ENCODE results near the gene DDX52.
A peak's percentile ranks its signal among the peaks of the same experiment; 100 is the strongest.

The DDX52 gene

DNA sequence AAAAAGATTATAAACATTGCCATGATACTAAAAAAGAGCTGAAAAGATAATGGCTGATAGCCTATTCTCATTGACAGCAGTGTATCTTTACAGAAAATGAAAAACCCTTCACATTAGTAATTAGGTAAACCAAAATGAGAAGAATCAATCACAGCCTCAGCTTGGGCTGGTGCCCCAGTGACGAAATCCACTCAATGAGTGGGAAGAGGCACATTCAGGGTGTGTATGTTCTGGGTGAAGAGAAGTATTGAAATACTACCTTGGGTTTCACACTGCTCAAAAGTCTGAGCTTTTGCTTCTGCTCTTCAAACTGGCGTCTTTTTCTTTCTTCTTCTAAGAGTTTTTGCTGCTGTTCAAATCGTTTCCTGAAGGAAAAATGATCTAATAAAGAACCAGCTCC lies 58.2 kb downstream of the DDX52 start:
- no peak for DNase-seq (ENCODE audit: low read depth in 3 of 3)

DNA sequence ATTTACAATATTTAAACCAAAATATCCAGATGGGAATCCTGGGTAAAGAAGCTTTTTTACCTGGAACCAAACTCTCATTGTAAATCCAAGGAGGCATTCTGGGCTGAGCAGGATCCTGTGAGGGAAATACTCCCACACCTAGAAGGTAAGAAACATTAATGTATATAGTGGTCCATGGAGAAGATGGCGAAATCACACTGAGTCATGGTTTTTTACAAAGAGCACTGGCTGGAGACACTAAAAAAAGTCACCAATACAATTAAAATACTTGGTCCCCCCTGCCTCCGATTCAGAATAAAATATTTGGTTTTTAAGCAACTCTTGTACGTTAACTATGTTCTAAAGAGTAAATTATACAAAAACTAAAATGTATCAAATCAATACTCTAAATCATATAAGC lies 67.0 kb downstream of the DDX52 start:
- DNase-seq (ENCODE audit: low read depth in 3 of 3) = no peak

- DNase-seq (ENCODE audit: low read depth in 3 of 3) = no peak
Observed at GRCh38 chr17:37574427-37574826, 68.8 kb downstream of the DDX52 start.

DNA sequence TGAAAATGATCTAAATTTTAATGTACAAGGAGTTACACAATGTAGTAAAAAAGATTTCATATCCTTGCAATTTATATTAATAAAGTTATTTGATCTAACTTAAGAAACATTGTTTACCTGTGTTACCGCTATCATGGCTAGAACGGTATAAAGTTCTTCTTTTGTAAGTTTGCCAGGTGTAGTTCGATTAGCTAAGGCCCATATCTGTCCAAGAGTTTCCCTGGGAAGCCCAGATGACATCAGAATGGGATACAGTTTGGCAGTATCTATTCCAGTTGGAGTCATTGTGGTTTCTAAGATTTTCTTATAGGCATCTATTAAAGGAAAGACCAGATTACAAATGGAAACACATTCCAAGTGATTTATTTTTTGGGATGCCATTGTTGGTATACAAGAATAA lies 71.6 kb downstream of the DDX52 start:
- no peak for DNase-seq (ENCODE audit: low read depth in 3 of 3)

DNA sequence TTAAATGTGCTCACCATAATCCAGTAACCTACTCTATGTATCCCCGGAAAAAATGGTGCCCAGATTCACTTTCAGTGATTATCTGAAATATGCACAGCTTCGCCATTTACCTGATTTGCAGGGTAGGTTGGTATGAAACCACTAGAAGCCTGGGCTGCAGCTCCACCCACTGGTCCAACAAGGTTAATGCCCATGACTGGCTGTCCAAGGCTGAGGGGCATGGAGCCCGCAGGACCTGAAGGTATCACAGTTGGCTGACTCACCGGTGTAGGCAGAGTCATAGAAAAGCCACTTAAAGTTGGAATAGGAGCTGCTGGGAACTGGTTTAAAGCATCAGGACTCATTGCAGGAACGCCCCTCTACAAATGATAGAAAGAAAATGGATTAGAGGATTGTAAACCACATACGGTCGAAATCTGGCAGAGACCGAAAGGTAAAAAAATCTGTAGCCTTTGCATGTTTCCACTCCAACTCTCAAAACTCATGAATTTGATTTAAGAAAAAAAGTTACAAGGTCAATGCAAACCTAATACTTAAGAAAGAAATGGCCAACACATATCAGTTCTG lies 72.6 kb downstream of the DDX52 start:
- DNase-seq (ENCODE audit: low read depth in 3 of 3) = peak in 2 of 3 experiments; percentile 4 to 19

- DNase-seq (ENCODE audit: low read depth in 3 of 3) = no peak
Observed at GRCh38 chr17:37568350-37569053, 74.7 kb downstream of the DDX52 start.

- no peak for DNase-seq (ENCODE audit: low read depth in 3 of 3)
Observed at GRCh38 chr17:37567538-37567937, 75.7 kb downstream of the DDX52 start.

DNA sequence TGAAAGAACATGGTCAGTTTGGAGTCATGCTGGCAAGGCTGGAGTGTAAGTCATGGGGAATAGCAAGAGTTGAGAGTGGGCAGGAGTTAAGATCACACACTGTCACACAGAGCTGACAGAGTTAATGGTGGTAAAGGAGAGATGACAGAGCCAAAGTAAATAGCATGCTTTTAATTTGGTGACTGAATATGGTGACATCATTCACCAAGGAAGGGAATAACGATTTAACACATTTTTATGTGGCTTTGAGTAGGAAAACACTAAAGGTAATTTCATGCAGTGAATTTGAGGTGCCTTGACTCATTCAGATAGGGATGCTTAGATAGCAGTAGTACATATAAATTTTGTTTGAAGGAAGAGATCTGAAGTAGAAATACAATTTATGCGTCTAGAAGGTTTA lies 76.1 kb downstream of the DDX52 start:
- no peak for DNase-seq (ENCODE audit: low read depth in 3 of 3)

- DNase-seq (ENCODE audit: low read depth in 3 of 3) = no peak
Observed at GRCh38 chr17:37564252-37564651, 79.0 kb downstream of the DDX52 start.

DNA sequence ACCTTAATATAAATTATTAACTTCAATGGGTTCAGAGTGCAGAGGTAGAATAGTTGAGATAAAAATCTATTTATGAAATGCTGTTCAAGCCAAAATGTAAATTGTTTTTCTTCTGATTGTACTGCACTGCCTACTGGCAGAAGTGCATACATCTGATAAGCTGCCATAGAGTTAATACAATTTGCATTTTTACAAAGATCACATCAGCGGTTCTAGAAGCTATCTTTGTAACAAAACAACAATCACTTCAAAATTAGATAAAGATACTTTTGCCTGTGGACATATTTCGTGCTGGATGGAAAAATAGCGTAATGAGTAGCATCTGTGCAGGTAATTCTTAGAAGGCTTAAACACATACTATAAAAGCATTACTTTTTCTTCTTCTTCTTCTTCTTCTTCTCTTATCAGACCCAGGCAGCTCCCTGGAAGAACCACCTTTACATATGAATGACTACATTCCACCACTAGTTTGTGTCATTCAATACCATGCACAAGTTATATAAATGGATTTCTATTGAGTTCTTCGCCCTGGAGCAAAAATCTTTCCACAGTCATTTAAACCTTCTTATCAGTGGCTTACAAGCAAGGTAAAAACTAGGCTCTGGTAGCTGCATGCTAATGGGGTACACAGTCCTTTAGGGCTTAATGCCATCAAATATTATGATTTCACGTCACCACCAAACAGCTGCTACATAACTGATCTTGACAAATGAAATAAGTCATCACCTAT lies 81.1 kb downstream of the DDX52 start:
- DNase-seq (ENCODE audit: low read depth in 3 of 3) = no peak
